SK-N-SH (cell line): ENCODE data around the gene FAM222B. TPM values are rescaled to one million over a fixed set of nuclear protein-coding genes. Genes with fewer than 3 reads are reported as not detected.

Experiments
- CTCF ChIA-PET: fragments of 300-600, 350-600 bp; formaldehyde crosslinking; extraction: SDS; loops from one replicate; lab custom pipeline; 2021; lab: Yijun Ruan, JAX
- POLR2A ChIA-PET: fragments of 350-600 bp; sonication (Branson Sonifier 250); formaldehyde crosslinking; extraction: SDS; loops from one replicate; lab custom pipeline; 2020; ENCODE audit warnings: antibody characterized with exemption, inconsistent platforms; lab: Yijun Ruan, JAX
- DNase-seq: peaks from one replicate; pipeline ENCODE4 v3.0.0; 2012
- H2AFZ ChIP-seq: fragments of 200-600 bp; sonication (generic); 2 replicates; pipeline ENCODE4 v1.8.1; 2016; ENCODE audit warnings: antibody characterized with exemption, mild to moderate bottlenecking, low read depth
- H3F3A ChIP-seq: fragments of 200-600 bp; sonication (generic); replicated peaks from 2 replicates; pipeline ENCODE3; 2016; ENCODE audit warnings: antibody characterized with exemption, mild to moderate bottlenecking; ENCODE audit not compliant: insufficient read depth
- H3K27ac ChIP-seq, 2 experiments: fragments of 200-500 bp in 1 of 2; fragments of 200-600 bp in 1 of 2; sonication (Bioruptor generic) in 1 of 2; sonication (generic), shearing (Covaris generic) in 1 of 2; 2 replicates each; pipeline versions ENCODE4 v1.5.1 to v1.6.1; 2014 to 2016; ENCODE audit warnings: low read depth in 2 of 2, inconsistent platforms in 1 of 2, low read length in 1 of 2, mild to moderate bottlenecking in 1 of 2, mixed read lengths in 1 of 2
- H3K27me3 ChIP-seq: fragments of 200-600 bp; sonication (generic), shearing (Covaris generic); 2 replicates; pipeline ENCODE4 v1.6.1; 2016; ENCODE audit warnings: mixed run types; ENCODE audit not compliant: insufficient read depth
- H3K36me3 ChIP-seq, 2 experiments: fragments of 200-500 bp in 1 of 2; fragments of 200-600 bp in 1 of 2; sonication (Bioruptor generic) in 1 of 2; sonication (generic) in 1 of 2; replicated peaks in 1 of 2; 2 replicates each; pipeline versions ENCODE3 to v1.5.1; 2014 to 2016; ENCODE audit warnings: low read length in 1 of 2, mild to moderate bottlenecking in 1 of 2; ENCODE audit not compliant: insufficient read depth in 2 of 2, control insufficient read depth in 1 of 2
- H3K4me1 ChIP-seq, 2 experiments: fragments of 200-500 bp in 1 of 2; fragments of 200-600 bp in 1 of 2; sonication (Bioruptor generic) in 1 of 2; sonication (generic), shearing (Covaris generic) in 1 of 2; 2 replicates each; pipeline versions ENCODE4 v1.5.1 to v1.6.1; 2014 to 2016; ENCODE audit warnings: low read depth in 1 of 2, low read length in 1 of 2, mixed run types in 1 of 2; ENCODE audit not compliant: insufficient read depth in 2 of 2, control insufficient read depth in 1 of 2
- H3K4me2 ChIP-seq: fragments of 200-600 bp; sonication (generic), shearing (Covaris generic); 2 replicates; pipeline ENCODE4 v1.6.1; 2017; ENCODE audit warnings: mixed run types
- H3K4me3 ChIP-seq, 2 experiments: fragments of 200-500 bp in 1 of 2; fragments of 200-600 bp in 1 of 2; sonication (Bioruptor generic) in 1 of 2; sonication (generic), shearing (Covaris generic) in 1 of 2; 2 replicates each; pipeline versions ENCODE4 v1.5.1 to v1.8.1; 2014 to 2016; ENCODE audit warnings: low read depth in 2 of 2, inconsistent platforms in 1 of 2, low read length in 1 of 2, mild to moderate bottlenecking in 1 of 2, mixed read lengths in 1 of 2, moderate library complexity in 1 of 2
- H3K79me2 ChIP-seq: fragments of 200-600 bp; sonication (generic); 2 replicates; pipeline ENCODE4 v1.8.1; 2017; ENCODE audit warnings: mild to moderate bottlenecking; ENCODE audit not compliant: insufficient read depth
- H3K9ac ChIP-seq: fragments of 200-600 bp; sonication (generic); 2 replicates; pipeline ENCODE4 v1.6.1; 2017; ENCODE audit warnings: mixed run types
- H3K9me2 ChIP-seq: fragments of 200-600 bp; sonication (generic); 2 replicates; pipeline ENCODE4 v1.6.1; 2017; ENCODE audit warnings: mixed run types
- H3K9me3 ChIP-seq: fragments of 200-600 bp; sonication (generic); 2 replicates; pipeline ENCODE4 v1.6.1; 2017; ENCODE audit warnings: mixed run types, mild to moderate bottlenecking, moderate library complexity
- H4K20me1 ChIP-seq: fragments of 200-600 bp; sonication (generic); 2 replicates; pipeline ENCODE4 v1.6.1; 2017; ENCODE audit warnings: mild to moderate bottlenecking, mixed run types; ENCODE audit not compliant: insufficient read depth
- CHD2 ChIP-seq: fragments of 150-350 bp; IDR thresholded peaks from 2 replicates; pipeline ENCODE4 v1.6.1; 2018; ENCODE audit warnings: low read length; ENCODE audit not compliant: partially characterized antibody
- CTCF ChIP-seq: fragments of 200-600 bp; sonication (generic); IDR thresholded peaks from 2 replicates; pipeline ENCODE4 v1.6.1; 2017; ENCODE audit warnings: antibody characterized with exemption, mild to moderate bottlenecking, moderate library complexity
- FOXM1 ChIP-seq: IDR thresholded peaks from 2 replicates; pipeline ENCODE4 v1.4.0; 2012; ENCODE audit warnings: low read depth, mild to moderate bottlenecking
- GATA2 ChIP-seq: sonication (generic); formaldehyde crosslinking; IDR thresholded peaks from 2 replicates; pipeline ENCODE4 v1.5.0; 2020; ENCODE audit warnings: mild to moderate bottlenecking, missing genetic modification reagents
- MAX ChIP-seq: IDR thresholded peaks from 2 replicates; pipeline ENCODE4 v1.4.0; 2012; ENCODE audit warnings: low read depth
- NRF1 ChIP-seq: IDR thresholded peaks from 2 replicates; pipeline ENCODE4 v1.6.1; 2012; ENCODE audit warnings: low read depth, mild to moderate bottlenecking, low read length
- PBX3 ChIP-seq: IDR thresholded peaks from 2 replicates; pipeline ENCODE4; 2012
- POLR2AphosphoS5 ChIP-seq: IDR thresholded peaks from 2 replicates; pipeline ENCODE4 v1.6.1; 2012; ENCODE audit warnings: low read depth, low read length
- RAD21 ChIP-seq: IDR thresholded peaks from 2 replicates; pipeline ENCODE4 v1.6.1; 2012; ENCODE audit warnings: mild to moderate bottlenecking, low read length
- REST ChIP-seq: IDR thresholded peaks from 2 replicates; pipeline ENCODE4 v1.6.1; 2012; ENCODE audit warnings: mild to moderate bottlenecking, low read depth, low read length, moderate library complexity
- RXRA ChIP-seq: IDR thresholded peaks from 2 replicates; pipeline ENCODE4 v1.4.0; 2012; ENCODE audit warnings: low read depth, mild to moderate bottlenecking, borderline replicate concordance
- YY1 ChIP-seq: IDR thresholded peaks from 2 replicates; pipeline ENCODE4 v1.4.0; 2012; ENCODE audit warnings: low read depth, mild to moderate bottlenecking
- ZBTB33 ChIP-seq: IDR thresholded peaks from 2 replicates; pipeline ENCODE4 v1.4.0; 2012; ENCODE audit warnings: low read depth, borderline replicate concordance
- WGBS: methylation state at CpG from one replicate; pipeline ENCODE4 v1.1.6; 2017; ENCODE audit warnings: low lambda C conversion rate; 5-methylcytosine and 5-hydroxymethylcytosine counted together
- polyA plus RNA-seq, 3 experiments: library from polyadenylated mRNA; depleted of rRNA; stranded (reverse); fragments of >200 nt; gene quantifications; 2 replicates each; pipeline ENCODE4 v1.2.3, GENCODE V29; 2012

The FAM222B gene
- polyA plus RNA-seq, 1 of the 3 experiments (the other 2 are of a cell fraction) = 9.0 TPM

- ChIA-PET CTCF (interaction anchor here (1.0 to 11.1 kb wide), 8 partner anchors 10 to 281 kb away, joined by 3 to 612 read pairs (median 4); partner anchors contain the start of genes PROCA1 and TRAF4), POLR2A (interaction anchor here (0.6 to 3.8 kb wide), 9 partner anchors 8 to 720 kb away, joined by 3 to 46 read pairs (median 9); partner anchors contain the start of genes NEK8, PHF12, PROCA1 and SDF2)
- TF ChIP-seq NRF1 = no peak
- TF ChIP-seq RAD21 = no peak
- peak; percentile 33 for TF ChIP-seq CTCF
- no peak for TF ChIP-seq MAX
- no peak for TF ChIP-seq PBX3
- TF ChIP-seq GATA2 (CRISPR knock-in tag) = no peak
- 2% methylated on average over 28 of the region's 30 CpGs for WGBS
- Histone ChIP-seq H3K9me2 (no peaks in the 10 kb centered on the region), H3F3A (peaks cover 59% of the 10 kb centered on the region), H3K27ac (peak overlapping the region; percentile 86 to 93), H3K36me3 (peaks cover 38 to 41% of the 10 kb centered on the region in 2 experiments), H3K27me3 (no peaks in the 10 kb centered on the region), H3K4me2 (peak overlapping the region; percentile 92), H4K20me1 (peaks cover 36% of the 10 kb centered on the region), H3K4me1 (peaks cover 12 to 27% of the 10 kb centered on the region in 2 experiments), H3K4me3 (peak overlapping the region; percentile 91 to 98), H3K79me2 (peaks cover 36% of the 10 kb centered on the region), H3K9ac (peak overlapping the region; percentile 95), H2AFZ (no peak overlapping the region), H3K9me3 (no peaks in the 10 kb centered on the region)
- no peak for DNase-seq
These were observed 122.2 kb downstream of the FAM222B start for GRCh38 chr17:28720247-28720996.

GRCh38 chr17:28719021-28719433, 123.6 kb downstream of the FAM222B start:
- peak overlapping the region; percentile 91 to 98 for H3K4me3 ChIP-seq
- peaks cover 30 to 39% of the 10 kb centered on the region in 2 experiments for H3K36me3 ChIP-seq
- CTCF ChIA-PET = interaction anchor here (1.0 to 11.1 kb wide), 5 partner anchors 8 to 234 kb away, joined by 3 to 612 read pairs (median 4); partner anchors contain the start of genes PROCA1 and TRAF4
- peak overlapping the region; percentile 90 for H2AFZ ChIP-seq
- no peaks in the 10 kb centered on the region for H3K9me2 ChIP-seq
- peak overlapping the region; percentile 86 to 93 for H3K27ac ChIP-seq
- H3F3A ChIP-seq = peaks cover 46% of the 10 kb centered on the region
- WGBS = 53% methylated on average over 18 of the region's 18 CpGs
- no peaks in the 10 kb centered on the region for H3K9me3 ChIP-seq
- peaks cover 36% of the 10 kb centered on the region for H3K79me2 ChIP-seq
- H4K20me1 ChIP-seq = peaks cover 32% of the 10 kb centered on the region
- POLR2A ChIA-PET = interaction anchor here (0.6 to 3.8 kb wide), 16 partner anchors 8 to 383 kb away, joined by 3 to 46 read pairs (median 4); partner anchors contain the start of genes BLTP2, FAM222B, IFT20 and NEK8
- H3K4me2 ChIP-seq = peak overlapping the region; percentile 92
- H3K4me1 ChIP-seq = peaks cover 7 to 13% of the 10 kb centered on the region in 2 experiments; a peak in 3 of 4 replicates
- no peaks in the 10 kb centered on the region for H3K27me3 ChIP-seq
- no peak for DNase-seq
- peak overlapping the region; percentile 95 for H3K9ac ChIP-seq
- TF ChIP-seq MAX (no peak), ZBTB33 (no peak), RXRA (no peak), POLR2AphosphoS5 (no peak), CHD2 (no peak), REST (no peak), YY1 (no peak), PBX3 (no peak), FOXM1 (no peak)
